Stimulated activated CD4-positive, alpha-beta T cell treated with anti-CD3 and anti-CD28 coated beads, Interleukin-12 subunit alpha, Interleukin-12 subunit beta, amount 100 ng/mL, for 4 hours (primary cell): ENCODE data around the gene CEP72.
"Not testable (repeated sequence)": the region's sequence is repeated elsewhere in the genome, so short reads cannot be mapped to it uniquely, and the experiment has no call there.

Experiments used
- DNase-seq: peaks from one replicate; pipeline ENCODE4 v3.0.0-alpha.2; 2020

Gene CEP72

DNA sequence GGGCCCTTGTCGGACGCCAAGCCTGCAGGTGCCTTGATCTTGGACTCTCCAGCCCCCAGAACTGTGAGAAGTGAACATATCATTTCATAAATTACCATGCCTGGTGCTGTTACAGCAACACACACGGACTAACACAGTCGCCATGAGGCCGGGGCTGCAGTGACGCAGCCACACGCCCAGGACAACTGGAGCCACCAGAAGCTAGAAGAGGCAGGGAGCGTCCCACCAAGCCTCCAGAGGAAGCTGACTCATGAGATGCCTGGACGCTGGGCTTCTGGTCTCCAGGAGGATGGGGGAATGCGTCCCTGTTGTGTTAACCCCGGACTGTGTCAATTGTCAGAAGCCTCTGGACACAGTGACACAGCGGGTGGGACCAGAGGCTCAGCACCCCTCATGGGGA is 74.8 kb downstream of the CEP72 start:
- not testable (repeated sequence) for DNase-seq

DNA sequence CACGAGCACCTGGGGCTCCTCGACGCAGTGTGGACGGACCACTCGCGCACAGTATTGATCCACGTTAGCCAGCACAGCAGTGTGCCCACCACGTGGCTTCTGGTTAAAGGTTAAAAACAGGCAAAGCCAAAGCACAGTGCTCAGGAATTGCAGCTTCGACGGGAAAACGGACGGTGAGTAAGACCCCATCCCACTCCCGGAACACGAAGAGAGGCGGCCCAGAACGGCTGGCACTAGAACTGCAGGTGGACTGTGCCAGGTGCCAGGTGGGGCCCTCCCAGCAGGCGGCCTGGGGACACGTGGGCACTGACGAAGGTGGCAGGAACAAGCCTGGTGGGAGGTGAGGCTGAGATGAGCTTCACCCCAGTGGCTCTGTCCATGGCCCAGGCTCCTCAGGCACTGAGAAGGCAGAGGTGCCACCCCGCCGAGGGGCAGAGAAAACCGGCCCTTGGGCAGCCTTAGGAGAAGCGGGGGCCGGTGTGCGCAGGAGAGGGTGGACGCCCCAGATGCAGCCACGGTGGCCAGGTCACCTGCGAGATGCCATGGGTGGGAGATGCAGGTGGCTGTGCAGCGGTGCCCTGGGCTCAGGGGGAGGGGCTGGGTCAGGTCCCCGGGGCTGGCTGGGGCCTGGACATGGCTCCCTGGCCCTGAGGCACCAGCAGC is 76.3 kb downstream of the CEP72 start:
- not testable (repeated sequence) for DNase-seq

DNA sequence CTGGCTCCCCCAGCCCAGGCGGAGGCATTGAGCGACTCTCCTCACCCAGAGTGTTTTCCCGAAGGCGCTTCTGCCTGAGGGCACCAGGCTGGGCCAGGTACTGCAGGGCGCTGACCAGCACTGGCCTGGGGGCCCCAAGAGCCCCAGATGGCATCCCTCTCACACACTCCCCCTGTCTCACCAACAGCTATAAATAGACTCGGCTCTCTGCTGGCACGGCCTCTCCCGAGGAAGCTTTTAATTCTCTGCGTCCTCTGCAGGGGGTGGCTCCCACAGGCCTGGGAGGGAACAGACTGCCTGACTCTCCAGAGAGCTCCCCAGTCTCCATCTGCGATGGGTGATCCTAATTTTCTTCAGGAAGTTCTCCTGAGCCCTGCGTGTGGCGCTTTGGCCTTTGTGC is 78.2 kb downstream of the CEP72 start:
- not testable (repeated sequence) for DNase-seq

DNA sequence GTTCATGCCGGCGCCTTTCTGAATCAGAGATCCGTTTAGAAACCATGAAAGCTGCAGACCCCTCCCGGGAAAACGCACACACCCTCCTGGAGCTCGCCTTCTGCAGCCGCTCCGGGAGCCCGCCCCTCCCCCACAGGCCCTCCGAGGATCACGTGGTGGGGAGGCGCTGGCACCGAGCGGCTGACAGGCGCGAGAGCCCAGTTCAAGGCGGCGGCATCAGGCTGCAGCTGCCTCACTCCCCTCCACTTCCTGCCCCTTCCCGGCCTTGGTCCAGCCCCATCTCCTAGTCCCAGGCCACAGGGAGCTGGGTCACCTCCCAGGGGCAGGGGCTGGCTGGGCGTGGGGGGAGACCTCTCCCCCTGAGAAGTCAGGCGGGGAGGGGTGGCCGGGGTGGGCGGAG is 78.9 kb downstream of the CEP72 start:
- not testable (repeated sequence) for DNase-seq

DNA sequence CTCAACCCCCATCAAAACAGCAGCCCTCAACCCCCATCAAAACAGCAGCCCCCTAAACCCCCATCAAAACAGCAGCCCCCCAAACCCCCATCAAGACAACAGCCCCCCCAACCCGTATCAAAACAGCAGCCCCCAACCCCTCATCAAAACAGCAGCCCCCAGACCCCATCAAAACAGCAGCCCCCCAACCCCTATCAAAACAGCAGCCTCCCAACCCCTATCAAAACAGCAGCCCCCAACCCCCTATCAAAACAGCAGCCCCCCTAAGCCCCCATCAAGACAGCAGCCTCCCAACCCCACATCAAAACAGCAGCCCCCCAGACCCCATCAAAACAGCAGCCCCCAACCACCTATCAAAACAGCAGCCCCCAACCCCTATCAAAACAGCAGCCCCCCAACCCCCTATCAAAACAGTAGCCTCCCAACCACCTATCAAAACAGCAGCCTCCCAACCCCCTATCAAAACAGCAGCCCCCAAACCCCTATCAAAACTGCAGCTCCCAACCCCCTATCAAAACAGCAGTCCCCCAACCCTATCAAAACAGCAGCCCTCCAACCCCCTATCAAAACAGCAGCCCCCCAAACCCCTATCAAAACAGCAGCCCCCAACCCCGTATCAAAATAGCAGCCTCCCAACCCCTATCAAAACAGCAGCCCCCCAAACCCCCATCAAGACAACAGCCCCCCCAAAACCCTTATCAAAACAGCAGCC is 79.8 kb downstream of the CEP72 start:
- no peak for DNase-seq

DNA sequence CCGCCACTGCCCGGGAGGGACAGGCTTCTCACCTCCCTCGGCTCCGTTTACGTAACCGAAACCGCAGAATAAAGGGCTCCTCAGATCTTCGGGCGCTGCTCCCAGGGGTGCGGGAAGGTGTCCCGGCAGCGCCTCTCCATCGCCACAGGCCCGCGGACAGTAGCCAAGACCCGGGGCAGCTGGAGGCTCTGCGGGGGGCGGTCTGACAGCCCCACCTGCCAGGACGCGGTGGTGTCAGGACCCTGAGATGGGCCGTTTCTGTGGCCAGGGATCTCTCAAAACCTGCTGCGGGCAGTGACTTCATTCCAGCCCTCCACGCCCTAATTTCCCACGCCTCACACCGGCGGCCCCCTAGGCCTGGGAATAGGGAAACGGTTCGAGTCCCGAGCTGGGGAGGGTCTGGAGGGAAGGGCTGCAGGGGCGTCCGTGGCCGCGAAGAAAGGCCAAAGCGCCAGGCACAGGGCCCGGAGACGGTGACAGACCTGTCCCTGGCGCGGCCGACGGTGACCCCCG is 80.4 kb downstream of the CEP72 start:
- not testable (repeated sequence) for DNase-seq

DNA sequence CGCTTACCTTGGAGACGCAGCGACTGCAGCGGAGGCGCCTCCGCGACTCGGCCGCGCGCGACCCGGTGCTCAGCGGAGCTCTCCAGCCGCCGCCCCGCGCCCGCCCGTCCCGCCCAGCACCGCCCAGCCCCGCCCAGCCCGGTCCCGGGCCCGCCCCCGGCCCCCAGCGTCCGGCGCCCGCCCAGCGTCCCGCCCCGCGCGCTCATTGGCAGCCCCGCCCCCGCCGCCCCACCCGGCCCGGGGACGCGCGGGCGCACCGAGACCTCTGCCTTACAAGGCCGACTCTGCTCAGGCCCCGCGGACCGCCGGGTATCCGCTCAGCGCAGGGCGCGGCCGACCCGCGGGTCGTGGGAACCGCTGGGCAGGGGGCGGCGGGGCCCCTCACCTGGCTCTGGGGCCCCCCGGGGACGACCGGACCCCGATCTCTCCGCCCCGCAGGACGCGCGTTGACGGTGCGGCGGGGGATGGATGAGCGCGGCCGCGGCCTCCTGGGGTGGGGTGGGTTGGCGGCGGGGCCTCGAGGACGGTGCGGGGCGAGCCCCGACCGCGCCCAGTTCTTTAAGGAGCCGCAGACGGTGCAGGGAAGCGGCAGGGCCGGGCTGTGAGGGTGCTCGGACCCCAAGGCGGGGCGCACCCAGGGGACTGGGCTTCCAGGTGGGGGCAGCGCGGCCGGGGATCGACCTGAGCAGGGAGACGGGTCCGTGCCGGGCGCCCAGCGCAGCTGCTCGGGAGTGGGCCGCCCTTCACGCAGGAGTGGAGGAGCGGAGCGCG is 81.3 kb downstream of the CEP72 start, which contains the start of gene TPPP:
TSS of gene TPPP (minus strand) at position 82 of the 771 bp plus-strand sequence. CDS start 15,292 bp downstream, outside the sequence.
- peak; percentile 88 for DNase-seq

DNA sequence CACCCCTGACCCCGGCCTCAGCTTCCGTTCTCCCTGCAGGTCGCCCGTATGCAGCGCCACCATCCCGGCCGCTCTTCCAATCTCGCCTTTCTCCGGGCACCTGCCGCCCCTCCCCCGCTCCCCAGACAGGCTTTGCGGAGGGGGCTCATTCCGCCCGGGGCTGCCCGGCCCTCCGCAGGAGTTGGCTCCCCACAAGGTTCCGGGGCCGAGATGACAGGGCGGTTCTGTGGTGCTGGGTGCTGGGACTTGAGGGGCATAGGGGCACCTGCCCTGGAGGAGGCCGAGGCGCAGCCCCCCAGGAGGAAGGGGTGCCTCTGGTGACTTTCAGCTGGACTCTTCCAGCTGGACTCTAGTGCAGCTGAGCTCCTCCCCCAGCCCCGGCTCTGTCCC is 81.9 kb downstream of the CEP72 start:
- DNase-seq = not testable (repeated sequence)

DNA sequence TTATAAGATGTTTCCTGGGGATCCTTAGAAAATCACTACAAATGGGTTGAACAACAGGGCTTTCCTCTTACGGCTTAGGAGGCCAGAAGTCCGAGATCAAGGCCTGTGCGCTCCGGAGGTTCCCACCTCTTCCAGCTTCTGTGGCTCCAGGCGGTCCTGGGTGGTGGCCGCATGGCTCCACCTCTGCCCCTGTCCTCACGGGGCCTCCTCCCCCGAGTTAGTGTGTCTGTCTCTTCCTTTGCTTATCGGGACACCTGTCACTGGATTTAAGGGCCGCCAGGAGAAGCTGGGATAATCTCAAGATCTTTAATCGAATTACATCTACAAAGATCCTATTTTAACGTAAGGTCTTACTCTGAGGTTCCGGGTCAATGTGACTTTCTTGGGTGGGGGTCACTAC is 83.3 kb downstream of the CEP72 start:
- DNase-seq = not testable (repeated sequence)

DNA sequence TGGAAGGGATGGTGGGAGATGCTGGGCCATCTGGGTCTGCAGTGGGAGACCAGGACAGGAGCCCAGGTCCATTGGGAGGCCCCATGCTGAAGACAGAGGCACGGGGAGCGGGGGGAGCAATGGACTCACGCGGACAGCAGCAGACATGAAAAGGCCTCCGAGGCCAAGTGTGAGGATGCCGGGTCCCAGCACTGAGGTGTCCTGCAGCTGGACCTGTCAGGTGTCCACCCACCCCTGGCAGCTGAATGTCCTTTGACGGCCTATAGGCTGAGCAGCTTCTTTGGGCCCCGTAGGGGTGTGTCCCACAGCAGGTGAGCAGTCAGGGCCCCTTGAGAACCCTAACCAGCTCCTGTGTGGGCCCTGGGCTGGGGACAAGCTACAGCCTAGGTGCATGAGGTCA is 84.1 kb downstream of the CEP72 start:
- not testable (repeated sequence) for DNase-seq

DNA sequence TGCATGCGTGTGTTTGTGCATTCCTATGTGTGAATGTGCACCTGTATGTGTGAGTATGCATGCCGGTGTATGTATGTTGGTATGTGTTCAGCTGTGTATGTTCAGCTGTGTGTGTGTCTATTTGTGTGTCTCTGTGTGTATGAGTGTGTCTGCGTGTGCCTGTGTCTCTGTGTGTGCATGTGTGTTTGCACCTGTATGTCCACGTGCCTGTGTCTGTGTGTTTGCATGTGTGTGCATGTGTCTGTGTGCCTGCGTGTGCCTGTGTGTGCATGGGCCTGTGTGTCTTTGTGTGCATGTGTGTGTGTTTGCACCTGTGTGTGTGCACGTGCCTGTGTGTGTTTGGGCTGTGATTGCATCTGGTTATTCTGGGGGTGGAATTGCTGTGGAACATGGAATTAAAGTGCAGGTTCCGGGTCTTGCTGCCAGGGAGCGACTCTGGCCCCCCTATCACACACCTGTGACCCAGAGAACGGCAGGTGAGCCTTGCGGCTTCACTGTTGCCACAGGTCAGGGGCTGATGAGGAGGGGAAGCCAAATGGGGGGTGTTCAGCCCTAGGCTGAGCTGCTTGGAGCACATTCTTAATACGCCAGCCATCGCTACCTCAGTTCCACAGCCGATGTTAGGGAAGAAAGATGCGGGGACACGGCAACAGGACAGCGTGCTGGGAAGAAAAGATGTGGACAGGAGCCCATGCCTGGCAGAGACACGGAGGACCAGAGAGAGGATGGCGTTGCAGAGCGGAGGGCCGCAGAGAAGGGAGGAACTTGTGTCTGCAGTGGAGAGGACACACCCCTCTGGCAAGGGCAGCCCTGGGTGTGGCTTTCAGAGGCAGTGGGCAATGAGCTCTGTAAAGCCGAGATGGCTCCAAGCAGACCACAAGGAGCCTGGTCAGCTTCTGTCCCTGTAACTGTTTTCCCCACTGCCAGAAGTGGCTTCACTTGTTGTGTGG is 84.9 kb downstream of the CEP72 start:
- not testable (repeated sequence) for DNase-seq
